ENCODE measurements around the gene MCOLN3.

The MCOLN3 gene

GRCh38 chr1:85048296-85049064 is at the start of gene MCOLN3:
TSS of gene MCOLN3 (minus strand) at chr1:85048500. CDS start at chr1:85045360, 3,140 bp downstream.
- peaks cover 27% of the 10 kb centered on the region for H3K27me3 ChIP-seq (ENCODE audit: low read depth, low read length)
- no peaks in the 10 kb centered on the region for H4K20me1 ChIP-seq (ENCODE audit: insufficient read depth, low read length)
- H3K4me2 ChIP-seq (ENCODE audit: low read length), result peak within 1 kb of the TSS; percentile 90
- peaks cover 6% of the 10 kb centered on the region; the same call in 1 of the 2 replicates for H3K4me1 ChIP-seq (ENCODE audit: low read length)
- H2AFZ ChIP-seq (ENCODE audit: low read depth, low read length), result peak within 1 kb of the TSS; percentile 91
- H3K36me3 ChIP-seq (replicated peaks; ENCODE audit: low read depth, low read length), result no peaks in the 10 kb centered on the region
- H3K9ac ChIP-seq (ENCODE audit: low read length), result peak within 1 kb of the TSS; percentile 56
- peak within 1 kb of the TSS; percentile 94 for H3K4me3 ChIP-seq (ENCODE audit: low read length)
- H3K9me3 ChIP-seq (ENCODE audit: insufficient read depth, low read length), result no peaks in the 10 kb centered on the region
- TF ChIP-seq CTCF (IDR thresholded peaks at IDR 0.05; ENCODE audit: low read depth, low read length), result no peak
- TF ChIP-seq EZH2phosphoT487 (IDR thresholded peaks at IDR 0.05; ENCODE audit: low read depth), result no peak
- H3K79me2 ChIP-seq (ENCODE audit: low read length), result no peaks in the 10 kb centered on the region
- no peak within 1 kb of the TSS for H3K27ac ChIP-seq (ENCODE audit: low read length)

- no peaks in the 10 kb centered on the region for H3K79me2 ChIP-seq (ENCODE audit: low read length)
- no peak overlapping the region for H3K9ac ChIP-seq (ENCODE audit: low read length)
- H3K36me3 ChIP-seq (replicated peaks; ENCODE audit: low read depth, low read length), result no peaks in the 10 kb centered on the region
- H4K20me1 ChIP-seq (ENCODE audit: insufficient read depth, low read length), result no peaks in the 10 kb centered on the region
- no peak overlapping the region for H3K4me3 ChIP-seq (ENCODE audit: low read length)
- peaks cover 8% of the 10 kb centered on the region; the same call in 1 of the 2 replicates for H3K4me1 ChIP-seq (ENCODE audit: low read length)
- no peaks in the 10 kb centered on the region for H3K27me3 ChIP-seq (ENCODE audit: low read depth, low read length)
- H3K9me3 ChIP-seq (ENCODE audit: insufficient read depth, low read length), result no peaks in the 10 kb centered on the region
- no peak overlapping the region for H3K27ac ChIP-seq (ENCODE audit: low read length)
- H3K4me2 ChIP-seq (ENCODE audit: low read length), result no peak overlapping the region
- TF ChIP-seq CTCF (IDR thresholded peaks at IDR 0.05; ENCODE audit: low read depth, low read length) (no peak), EZH2phosphoT487 (IDR thresholded peaks at IDR 0.05; ENCODE audit: low read depth) (no peak)
- no peak overlapping the region for H2AFZ ChIP-seq (ENCODE audit: low read depth, low read length)
These were observed 45.3 kb upstream of the MCOLN3 start for GRCh38 chr1:85093644-85094043.

GRCh38 chr1:85091671-85092280 is 43.5 kb upstream of the MCOLN3 start:
- no peaks in the 10 kb centered on the region for H3K9me3 ChIP-seq (ENCODE audit: insufficient read depth, low read length)
- peaks cover 8% of the 10 kb centered on the region; the same call in 1 of the 2 replicates for H3K4me1 ChIP-seq (ENCODE audit: low read length)
- H3K36me3 ChIP-seq (replicated peaks; ENCODE audit: low read depth, low read length), result no peaks in the 10 kb centered on the region
- TF ChIP-seq EZH2phosphoT487 (IDR thresholded peaks at IDR 0.05; ENCODE audit: low read depth), result no peak
- no peak for TF ChIP-seq CTCF (IDR thresholded peaks at IDR 0.05; ENCODE audit: low read depth, low read length)
- H3K4me2 ChIP-seq (ENCODE audit: low read length), result peak overlapping the region; percentile 56
- peak overlapping the region; percentile 88 for H2AFZ ChIP-seq (ENCODE audit: low read depth, low read length)
- H3K27ac ChIP-seq (ENCODE audit: low read length), result no peak overlapping the region
- no peaks in the 10 kb centered on the region for H3K27me3 ChIP-seq (ENCODE audit: low read depth, low read length)
- H4K20me1 ChIP-seq (ENCODE audit: insufficient read depth, low read length), result no peaks in the 10 kb centered on the region
- H3K79me2 ChIP-seq (ENCODE audit: low read length), result no peaks in the 10 kb centered on the region
- H3K9ac ChIP-seq (ENCODE audit: low read length), result peak overlapping the region; percentile 13; the same call in 1 of the 2 replicates
- peak overlapping the region; percentile 62 for H3K4me3 ChIP-seq (ENCODE audit: low read length)

- Histone ChIP-seq H3K4me2 (ENCODE audit: low read length) (no peak overlapping the region), H3K27me3 (ENCODE audit: low read depth, low read length) (no peaks in the 10 kb centered on the region), H3K79me2 (ENCODE audit: low read length) (no peaks in the 10 kb centered on the region), H2AFZ (ENCODE audit: low read depth, low read length) (no peak overlapping the region), H3K27ac (ENCODE audit: low read length) (no peak overlapping the region), H3K4me3 (ENCODE audit: low read length) (no peak overlapping the region), H4K20me1 (ENCODE audit: insufficient read depth, low read length) (no peaks in the 10 kb centered on the region), H3K4me1 (ENCODE audit: low read length) (peaks cover 15% of the 10 kb centered on the region), H3K36me3 (replicated peaks; ENCODE audit: low read depth, low read length) (no peaks in the 10 kb centered on the region), H3K9ac (ENCODE audit: low read length) (no peak overlapping the region), H3K9me3 (ENCODE audit: insufficient read depth, low read length) (no peaks in the 10 kb centered on the region)
- TF ChIP-seq EZH2phosphoT487 (IDR thresholded peaks at IDR 0.05; ENCODE audit: low read depth) (no peak), CTCF (IDR thresholded peaks at IDR 0.05; ENCODE audit: low read depth, low read length) (no peak)
These were observed 41.9 kb upstream of the MCOLN3 start for GRCh38 chr1:85090225-85090624.

All from OCI-LY3 (cell line).